ENCODE data around the gene SLC10A3.

GRCh38 chrX:154473683-154474082, 16.7 kb downstream of the SLC10A3 start:
- TF ChIP-seq SIN3A (IDR thresholded peaks at IDR 0.05; ENCODE audit: borderline replicate concordance, insufficient read depth, low read length) (no peak), POLR2AphosphoS5 (IDR thresholded peaks at IDR 0.05; ENCODE audit: low read depth, low read length) (no peak)

All from PFSK-1 (cell line).